Gastrocnemius medialis (tissue), 4 donors: Measurements from ENCODE around the gene DISC1. TPM values are rescaled to one million over a fixed set of nuclear protein-coding genes. Genes with fewer than 3 reads are reported as not detected.

Source experiments
- ATAC-seq, 2 donors: fragments of 150-250 bp; one replicate each; pipeline ENCODE4 v1.9.1; 2016
- DNase-seq, 2 donors: peaks; one replicate each; pipeline ENCODE4 v3.0.0-alpha.2; 2019
- H3K27ac ChIP-seq, 4 donors: fragments of 200-600 bp; sonication (generic); 1 replicate in 1 of 4; 2 replicates in 3 of 4; pipeline ENCODE4 v1.5.1; 2016 to 2018; ENCODE audit warnings: mild to moderate bottlenecking in 2 of 4, moderate library complexity in 1 of 4
- H3K27me3 ChIP-seq, 3 donors: fragments of 200-600 bp; sonication (generic) in 2 of 3; 1 replicate in 1 of 3; 2 replicates in 2 of 3; pipeline versions ENCODE4 v1.5.1 to v1.6.0; 2016 to 2019; ENCODE audit warnings: mild to moderate bottlenecking in 1 of 3, moderate library complexity in 1 of 3
- H3K36me3 ChIP-seq, 2 donors: fragments of 200-600 bp; sonication (generic) in 1 of 2; one replicate each; pipeline ENCODE4 v1.5.1; 2017 to 2018
- H3K4me1 ChIP-seq, 2 donors: fragments of 200-600 bp; sonication (generic) in 1 of 2; one replicate each; pipeline ENCODE4 v1.5.1; 2016 to 2017; ENCODE audit warnings: mild to moderate bottlenecking in 2 of 2
- H3K4me3 ChIP-seq, 4 donors: fragments of 200-600 bp; sonication (generic) in 3 of 4; 1 replicate in 1 of 4; 2 replicates in 3 of 4; pipeline ENCODE4 v1.5.1; 2016 to 2019; ENCODE audit warnings: mild to moderate bottlenecking in 2 of 4
- H3K9me3 ChIP-seq, 3 donors: fragments of 200-600 bp; sonication (generic) in 2 of 3; 1 replicate in 1 of 3; 2 replicates in 2 of 3; pipeline ENCODE4 v1.5.1; 2016 to 2019
- POLR2A ChIP-seq, 2 donors: fragments of 450-650 bp; IDR thresholded peaks; one replicate each; pipeline ENCODE4 v1.6.1; 2017; ENCODE audit warnings: antibody characterized with exemption in 2 of 2, mild to moderate bottlenecking in 2 of 2, moderate library complexity in 2 of 2
- in situ Hi-C, 4 donors: fragments of 200-750 bp; cut with MboI; loops; one replicate each; pipeline versions ENCODE4 v1.15.0 to v1.8.0; 2017; ENCODE audit warnings: low sequenced_read_pairs in 4 of 4
- intact Hi-C: fragments of 100-400 bp; cut with DNase I; formaldehyde crosslinking; loops from one replicate; pipeline ENCODE4 v1.15.1; 2023; ENCODE audit warnings: low total_unique reads
- total RNA-seq, 4 donors: library from RNA; depleted of rRNA; stranded (reverse); fragments of >200 nt; gene quantifications; one replicate each; pipeline versions ENCODE4 v1.1.0 to v1.2.3, GENCODE V29; 2016
- TF ChIP-seq, protein P1 (sequence below), 5 experiments: fragments of 450-650 bp in 3 of 5; fragments of 200-600 bp in 2 of 5; sonication (generic) in 2 of 5; IDR thresholded peaks in 4 of 5; conservative IDR thresholded peaks in 1 of 5; 1 replicate in 4 of 5; 2 replicates in 1 of 5; pipeline ENCODE4 v1.5.1; 2016 to 2019; ENCODE audit warnings: antibody characterized with exemption in 5 of 5, mild to moderate bottlenecking in 3 of 5, moderate library complexity in 3 of 5

Gene DISC1
- total RNA-seq, 4 donors from 2014 or later: 2.3 to 5.8 (median 2.6) TPM

DNA sequence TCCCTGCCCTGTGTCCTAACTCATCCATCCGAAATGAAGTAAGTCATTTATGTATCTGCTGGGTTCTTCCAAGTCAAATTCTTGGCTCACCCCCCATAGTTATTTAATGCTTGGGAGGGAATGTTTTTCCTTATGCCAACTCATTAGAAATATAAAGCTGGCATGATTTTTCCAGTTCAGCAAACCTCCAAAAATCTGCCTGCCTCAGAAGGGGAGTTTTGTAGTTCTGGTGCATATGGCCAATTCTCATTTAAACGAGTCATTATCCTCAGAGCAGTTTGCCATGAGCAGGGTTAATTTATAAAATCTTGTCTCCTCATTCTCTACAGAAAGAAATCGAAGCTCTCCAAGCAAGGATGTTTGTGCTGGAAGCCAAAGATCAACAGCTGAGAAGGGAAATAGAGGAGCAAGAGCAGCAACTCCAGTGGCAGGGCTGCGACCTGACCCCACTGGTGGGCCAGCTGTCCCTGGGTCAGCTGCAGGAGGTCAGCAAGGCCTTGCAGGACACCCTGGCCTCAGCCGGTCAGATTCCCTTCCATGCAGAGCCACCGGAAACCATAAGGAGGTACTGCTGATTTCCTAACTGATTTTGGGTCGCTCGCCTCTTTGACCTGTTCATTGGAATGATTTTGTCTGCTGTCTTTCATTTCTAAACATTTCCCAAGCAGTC is 144.1 kb downstream of the DISC1 start:
- in situ Hi-C loops: no loop called here
- no peak for DNase-seq

DNA sequence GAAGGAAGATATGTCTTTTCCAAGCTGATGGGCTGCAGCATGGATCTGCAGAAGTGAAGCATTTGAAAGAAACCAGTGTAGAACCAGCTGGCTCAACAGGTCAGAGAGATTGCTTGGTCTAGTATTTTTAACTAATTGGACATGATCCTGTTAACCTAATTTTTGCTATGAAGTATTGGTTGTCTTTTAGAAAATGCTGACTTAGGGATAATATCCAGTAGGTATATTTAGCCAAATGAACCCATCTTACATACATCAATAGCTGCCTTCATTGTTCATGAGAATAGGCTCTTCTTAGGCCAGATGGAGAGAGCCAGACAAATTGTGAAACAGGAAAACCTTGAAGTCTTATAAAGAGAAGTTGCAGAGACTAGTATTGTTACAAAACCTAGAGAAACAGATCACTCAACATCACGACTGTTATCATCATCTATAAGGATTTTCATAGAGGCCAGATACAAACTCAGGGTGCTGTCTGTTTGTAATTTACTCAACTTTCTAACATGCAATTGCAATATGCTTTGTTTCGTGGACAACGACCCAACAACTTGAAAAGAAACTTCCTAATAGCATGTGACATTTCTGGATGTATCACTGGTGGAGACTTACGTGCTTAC is 148.2 kb downstream of the DISC1 start:
- no peaks in the 10 kb centered on the region for H3K9me3 ChIP-seq
- in situ Hi-C loops: no loop called here
- TF ChIP-seq POLR2A (IDR thresholded peaks at IDR 0.05): no peak
- TF ChIP-seq, protein P1, sequence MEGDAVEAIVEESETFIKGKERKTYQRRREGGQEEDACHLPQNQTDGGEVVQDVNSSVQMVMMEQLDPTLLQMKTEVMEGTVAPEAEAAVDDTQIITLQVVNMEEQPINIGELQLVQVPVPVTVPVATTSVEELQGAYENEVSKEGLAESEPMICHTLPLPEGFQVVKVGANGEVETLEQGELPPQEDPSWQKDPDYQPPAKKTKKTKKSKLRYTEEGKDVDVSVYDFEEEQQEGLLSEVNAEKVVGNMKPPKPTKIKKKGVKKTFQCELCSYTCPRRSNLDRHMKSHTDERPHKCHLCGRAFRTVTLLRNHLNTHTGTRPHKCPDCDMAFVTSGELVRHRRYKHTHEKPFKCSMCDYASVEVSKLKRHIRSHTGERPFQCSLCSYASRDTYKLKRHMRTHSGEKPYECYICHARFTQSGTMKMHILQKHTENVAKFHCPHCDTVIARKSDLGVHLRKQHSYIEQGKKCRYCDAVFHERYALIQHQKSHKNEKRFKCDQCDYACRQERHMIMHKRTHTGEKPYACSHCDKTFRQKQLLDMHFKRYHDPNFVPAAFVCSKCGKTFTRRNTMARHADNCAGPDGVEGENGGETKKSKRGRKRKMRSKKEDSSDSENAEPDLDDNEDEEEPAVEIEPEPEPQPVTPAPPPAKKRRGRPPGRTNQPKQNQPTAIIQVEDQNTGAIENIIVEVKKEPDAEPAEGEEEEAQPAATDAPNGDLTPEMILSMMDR (IDR thresholded peaks at IDR 0.05 in 4 of 5, conservative IDR thresholded peaks at IDR 0.05 in 1 of 5): no peak
- peaks cover 16 to 27% of the 10 kb centered on the region in 2 donors for H3K4me1 ChIP-seq
- no peak for ATAC-seq
- DNase-seq: no peak
- H3K4me3 ChIP-seq: no peak overlapping the region
- intact Hi-C loops: no loop called here
- H3K27ac ChIP-seq: no peak overlapping the region
- H3K27me3 ChIP-seq: no peaks in the 10 kb centered on the region
- H3K36me3 ChIP-seq: no peaks in the 10 kb centered on the region

More for the DNA sequence above, 144.1 kb downstream of the DISC1 start:
- Histone ChIP-seq H3K4me3 (no peak overlapping the region), H3K27ac (peak overlapping the region in 1 of 4 donors; percentile 19), H3K27me3 (no peaks in the 10 kb centered on the region), H3K36me3 (no peaks in the 10 kb centered on the region), H3K9me3 (no peaks in the 10 kb centered on the region), H3K4me1 (peaks cover 0 to 3% of the 10 kb centered on the region in 2 donors)
- intact Hi-C loops: no loop called here
- no peak for ATAC-seq
- TF ChIP-seq, protein P1 (IDR thresholded peaks at IDR 0.05 in 4 of 5, conservative IDR thresholded peaks at IDR 0.05 in 1 of 5): no peak
- no peak for TF ChIP-seq POLR2A (IDR thresholded peaks at IDR 0.05)

DNA sequence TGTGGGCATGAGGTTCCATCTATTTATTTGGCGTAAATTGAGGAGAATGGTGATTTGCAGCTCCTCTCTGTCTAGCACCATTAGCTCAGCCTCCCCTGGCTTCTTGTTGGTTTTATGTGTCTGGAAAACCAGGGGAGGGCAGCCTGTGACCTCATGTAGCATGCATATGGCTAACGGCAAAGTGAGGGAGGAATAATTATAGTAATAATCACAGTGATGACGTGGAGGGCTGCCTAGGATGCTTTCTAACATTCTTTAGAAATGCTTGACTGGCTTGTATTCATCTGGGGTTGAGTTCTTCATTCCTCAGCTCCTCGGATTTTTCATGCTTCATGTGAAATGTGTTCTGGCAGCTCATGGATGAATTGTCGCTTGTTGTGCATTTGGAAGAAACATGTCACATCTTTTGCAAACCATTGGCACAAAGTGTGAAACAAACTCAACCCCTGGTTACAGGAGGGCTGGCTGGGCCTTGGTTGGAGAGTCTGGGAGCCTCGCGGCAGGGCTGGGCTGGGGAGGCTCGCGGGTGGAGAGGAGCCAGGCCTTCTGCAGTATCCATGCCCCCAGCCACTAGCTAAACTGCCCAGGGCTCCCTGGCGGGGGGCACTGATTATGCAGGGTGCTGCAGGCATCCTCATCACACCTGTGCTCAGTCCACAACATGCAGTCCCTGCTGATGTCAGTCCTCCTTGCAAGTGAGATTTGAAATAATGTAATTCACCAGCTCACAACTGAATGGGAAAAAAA is 149.6 kb downstream of the DISC1 start:
- TF ChIP-seq POLR2A (IDR thresholded peaks at IDR 0.05): no peak
- TF ChIP-seq, protein P1 (IDR thresholded peaks at IDR 0.05 in 4 of 5, conservative IDR thresholded peaks at IDR 0.05 in 1 of 5): no peak
- DNase-seq: no peak
- ATAC-seq: no peak
- Histone ChIP-seq H3K4me1 (peaks cover 16 to 24% of the 10 kb centered on the region in 2 donors), H3K36me3 (no peaks in the 10 kb centered on the region), H3K4me3 (no peak overlapping the region), H3K27me3 (no peaks in the 10 kb centered on the region), H3K27ac (no peak overlapping the region), H3K9me3 (no peaks in the 10 kb centered on the region)
- intact Hi-C loops: no loop called here
- in situ Hi-C loops: no loop called here

DNA sequence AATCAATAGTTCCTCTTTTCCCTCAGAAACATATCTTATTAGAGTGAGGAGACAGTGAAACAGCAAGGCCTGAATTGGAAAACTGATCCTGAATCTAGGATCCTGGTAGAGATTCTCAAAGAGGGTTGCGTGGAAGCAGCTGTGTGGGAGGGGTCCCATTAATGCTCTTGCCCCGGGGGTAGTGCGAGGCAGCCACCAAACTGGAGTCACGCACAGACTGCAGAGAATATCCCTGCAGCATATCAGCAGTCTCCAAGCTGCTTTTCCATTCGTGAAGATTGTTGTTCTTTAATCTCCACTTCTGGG is 150.1 kb downstream of the DISC1 start:
- TF ChIP-seq POLR2A (IDR thresholded peaks at IDR 0.05): no peak
- TF ChIP-seq, protein P1 (IDR thresholded peaks at IDR 0.05 in 4 of 5, conservative IDR thresholded peaks at IDR 0.05 in 1 of 5): no peak
- no peak overlapping the region for H3K27ac ChIP-seq
- intact Hi-C loops (no loop called here), in situ Hi-C loops (no loop called here)
- H3K27me3 ChIP-seq: no peaks in the 10 kb centered on the region
- no peaks in the 10 kb centered on the region for H3K36me3 ChIP-seq
- DNase-seq (no peak), ATAC-seq (no peak)
- no peaks in the 10 kb centered on the region for H3K9me3 ChIP-seq
- H3K4me3 ChIP-seq: no peak overlapping the region
- peaks cover 16 to 24% of the 10 kb centered on the region in 2 donors for H3K4me1 ChIP-seq
